Colonic mucosa (tissue), 4 donors: ENCODE results near the gene INAFM1. TPM values are rescaled to one million over a fixed set of nuclear protein-coding genes. Genes with fewer than 3 reads are reported as not detected.
"Not testable (repeated sequence)": the region's sequence is repeated elsewhere in the genome, so short reads cannot be mapped to it uniquely, and the experiment has no call there.

ENCODE experiments used
- DNase-seq: peaks from one replicate; pipeline ENCODE4 v3.0.0-alpha.2; 2020
- H3K27ac ChIP-seq: fragments of 200-600 bp; one replicate; pipeline ENCODE4 v1.8.0; 2021
- H3K27me3 ChIP-seq: fragments of 200-600 bp; one replicate; pipeline ENCODE4 v1.8.0; 2021
- H3K36me3 ChIP-seq: fragments of 200-600 bp; one replicate; pipeline ENCODE4 v1.8.0; 2021
- H3K4me1 ChIP-seq: fragments of 200-600 bp; one replicate; pipeline ENCODE4 v1.8.0; 2021; ENCODE audit warnings: mild to moderate bottlenecking
- H3K4me3 ChIP-seq: fragments of 200-600 bp; one replicate; pipeline ENCODE4 v1.8.0; 2021
- H3K9ac ChIP-seq, 2 donors: one replicate each; pipeline ENCODE4 v1.7.0; 2013; ENCODE audit warnings: control low read depth in 2 of 2, low read depth in 2 of 2, low read length in 2 of 2
- H3K9me3 ChIP-seq: fragments of 200-600 bp; one replicate; pipeline ENCODE4 v1.8.0; 2021
- intact Hi-C: fragments of 100-400 bp; cut with DNase I; formaldehyde crosslinking; loops from one replicate; pipeline ENCODE4 v1.14.1; 2022
- total RNA-seq, 2 donors: library from RNA; stranded (reverse); fragmentation: NEBNext Ultra II Directional in 1 of 2; extraction: Animal tissue kit (Norgen Biotek cat#: 25700) in 1 of 2; gene quantifications; one replicate each; pipeline ENCODE4 v1.2.1, GENCODE V29; 2021
- TF ChIP-seq, protein P1 (sequence below): fragments of 200-600 bp; IDR thresholded peaks from one replicate; pipeline ENCODE4 v1.8.0; 2022; ENCODE audit warnings: antibody characterized with exemption, mild to moderate bottlenecking
- donor health status: healthy.
- donor health status: DM: no; HTN: no; CAD: no.
- donor health status: DM: no; HTN: no; CAD: no.

INAFM1 gene
- total RNA-seq, 2 donors from 2014 or later: 12.8 to 19.6 TPM

DNA sequence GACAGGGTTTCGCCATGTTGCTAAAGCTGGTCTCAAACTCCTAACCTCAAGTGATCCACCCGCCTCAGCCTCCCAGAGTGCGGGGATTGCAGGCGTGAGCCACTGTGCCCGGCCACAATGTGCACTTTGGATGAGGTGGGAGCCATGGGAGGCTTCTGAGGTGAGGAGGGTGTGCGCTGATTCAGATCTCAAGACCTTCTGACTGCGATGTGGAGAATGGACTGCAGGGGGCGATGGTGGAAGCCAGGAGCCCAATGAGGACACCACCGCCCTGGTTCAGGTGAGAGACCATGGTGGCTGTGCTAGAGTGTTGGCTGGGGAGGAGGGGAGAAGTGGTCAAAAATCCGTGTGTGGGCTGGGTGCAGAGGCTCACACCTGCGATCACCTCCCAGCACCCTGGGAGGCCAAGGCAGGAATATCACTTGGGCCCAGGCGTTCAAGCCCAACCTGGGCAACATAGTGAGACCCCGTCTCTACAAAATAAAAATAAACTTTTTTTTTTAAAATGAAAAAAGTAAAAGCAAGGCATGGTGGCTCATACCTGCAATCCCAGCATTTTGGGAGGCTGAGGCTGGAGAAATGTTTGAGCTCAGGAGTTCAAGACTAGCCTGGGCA, 5.6 kb downstream of the INAFM1 start:
- Histone ChIP-seq H3K27ac (no peak overlapping the region), H3K4me1 (peaks cover 3% of the 10 kb centered on the region), H3K4me3 (no peak overlapping the region), H3K36me3 (no peaks in the 10 kb centered on the region), H3K9ac (no peak overlapping the region), H3K9me3 (no peaks in the 10 kb centered on the region), H3K27me3 (no peaks in the 10 kb centered on the region)
- intact Hi-C loops: no loop called here
- TF ChIP-seq, protein P1, sequence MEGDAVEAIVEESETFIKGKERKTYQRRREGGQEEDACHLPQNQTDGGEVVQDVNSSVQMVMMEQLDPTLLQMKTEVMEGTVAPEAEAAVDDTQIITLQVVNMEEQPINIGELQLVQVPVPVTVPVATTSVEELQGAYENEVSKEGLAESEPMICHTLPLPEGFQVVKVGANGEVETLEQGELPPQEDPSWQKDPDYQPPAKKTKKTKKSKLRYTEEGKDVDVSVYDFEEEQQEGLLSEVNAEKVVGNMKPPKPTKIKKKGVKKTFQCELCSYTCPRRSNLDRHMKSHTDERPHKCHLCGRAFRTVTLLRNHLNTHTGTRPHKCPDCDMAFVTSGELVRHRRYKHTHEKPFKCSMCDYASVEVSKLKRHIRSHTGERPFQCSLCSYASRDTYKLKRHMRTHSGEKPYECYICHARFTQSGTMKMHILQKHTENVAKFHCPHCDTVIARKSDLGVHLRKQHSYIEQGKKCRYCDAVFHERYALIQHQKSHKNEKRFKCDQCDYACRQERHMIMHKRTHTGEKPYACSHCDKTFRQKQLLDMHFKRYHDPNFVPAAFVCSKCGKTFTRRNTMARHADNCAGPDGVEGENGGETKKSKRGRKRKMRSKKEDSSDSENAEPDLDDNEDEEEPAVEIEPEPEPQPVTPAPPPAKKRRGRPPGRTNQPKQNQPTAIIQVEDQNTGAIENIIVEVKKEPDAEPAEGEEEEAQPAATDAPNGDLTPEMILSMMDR: peak; percentile 23
- no peak for DNase-seq

DNA sequence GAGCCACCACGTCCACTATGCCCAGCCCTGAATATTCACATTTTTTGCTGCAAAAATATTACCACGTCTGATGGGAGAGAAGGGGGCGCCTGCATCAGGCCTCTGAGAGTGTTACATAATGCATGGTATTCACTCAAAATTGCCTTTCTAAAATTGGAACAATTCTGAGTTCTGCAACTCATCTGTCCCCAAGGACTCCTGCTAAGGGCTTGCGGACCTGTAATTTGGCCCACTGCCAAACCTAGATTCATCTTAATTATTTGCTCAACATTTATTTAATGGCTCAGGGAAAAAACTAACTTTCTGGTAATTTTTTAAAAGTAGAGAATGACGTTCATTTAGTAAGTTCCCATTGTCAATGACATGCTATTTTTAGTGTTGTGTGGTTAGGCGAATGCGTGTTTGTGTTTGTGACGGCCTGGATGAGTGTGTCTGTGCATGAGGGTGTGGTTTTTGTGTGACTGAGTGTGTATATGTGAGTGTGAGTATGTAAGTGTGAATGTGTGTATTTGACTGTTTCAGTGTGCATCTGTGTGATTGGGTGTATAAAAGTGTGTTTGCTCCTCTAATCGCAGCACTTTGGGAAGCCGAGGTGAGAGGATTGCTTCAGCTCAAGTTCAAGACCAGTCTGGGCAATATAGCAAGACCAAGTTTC, 8.8 kb downstream of the INAFM1 start:
- DNase-seq: no peak
- no peak overlapping the region for H3K4me3 ChIP-seq
- no peaks in the 10 kb centered on the region for H3K36me3 ChIP-seq
- H3K9ac ChIP-seq: no peak overlapping the region
- intact Hi-C loops: no loop called here
- H3K4me1 ChIP-seq: no peaks in the 10 kb centered on the region
- TF ChIP-seq, protein P1: no peak
- H3K27ac ChIP-seq: no peak overlapping the region
- no peaks in the 10 kb centered on the region for H3K9me3 ChIP-seq
- H3K27me3 ChIP-seq: no peaks in the 10 kb centered on the region

DNA sequence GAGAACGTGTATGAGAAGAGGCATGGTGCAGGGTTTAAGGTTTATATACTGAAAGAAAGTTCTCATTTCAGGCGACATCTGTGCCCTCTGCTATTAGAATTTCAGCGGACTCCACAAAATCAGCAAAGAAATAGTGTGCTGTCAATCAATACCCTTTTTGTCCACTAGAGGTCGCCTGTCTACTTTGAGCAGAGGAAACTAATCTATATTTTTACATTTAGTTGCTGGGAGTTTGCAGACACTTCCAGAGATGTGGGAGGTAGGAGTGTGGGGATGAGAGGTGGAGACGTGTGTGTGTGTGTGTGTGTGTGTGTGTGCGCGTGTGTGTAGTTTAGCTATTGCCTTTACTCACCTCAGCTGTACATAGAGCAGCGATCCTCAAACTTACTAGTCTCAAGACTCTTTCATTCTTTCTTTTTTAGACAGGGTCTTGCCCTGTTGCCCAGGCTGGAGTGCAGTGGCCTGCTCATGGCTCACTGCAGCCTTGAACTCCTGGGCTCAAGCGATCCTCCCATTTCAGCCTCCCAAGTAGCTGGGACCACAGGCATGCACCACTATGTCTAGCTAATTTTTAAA, 9.7 kb downstream of the INAFM1 start:
- H3K9me3 ChIP-seq: no peaks in the 10 kb centered on the region
- TF ChIP-seq, protein P1: peak; percentile 76

DNA sequence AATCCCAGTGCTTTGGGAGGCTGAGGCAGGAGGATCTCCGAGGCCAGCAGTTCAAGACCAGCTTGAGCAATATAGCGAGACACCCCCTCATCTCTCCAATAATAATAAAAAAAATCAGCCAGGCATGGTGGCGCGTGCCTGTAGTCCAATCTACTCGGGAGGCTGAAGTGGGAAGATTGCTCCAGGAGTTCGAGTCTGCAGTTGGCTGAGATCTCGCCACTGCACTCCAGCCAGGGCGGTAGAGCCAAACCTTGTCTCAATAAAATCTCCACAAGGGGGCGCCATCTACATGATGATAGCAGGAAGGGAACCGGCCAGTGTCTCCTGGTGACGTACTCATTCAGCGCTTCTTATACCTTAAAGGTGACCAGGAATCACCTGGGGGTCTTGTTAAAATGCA, 21.4 kb downstream of the INAFM1 start:
- Histone ChIP-seq H3K9me3 (no peaks in the 10 kb centered on the region), H3K36me3 (no peaks in the 10 kb centered on the region), H3K4me1 (no peaks in the 10 kb centered on the region), H3K4me3 (no peak overlapping the region), H3K27ac (no peak overlapping the region), H3K27me3 (no peaks in the 10 kb centered on the region), H3K9ac (no peak overlapping the region)
- DNase-seq: peak; percentile 90
- intact Hi-C loops: loop anchor here (10.0 kb wide), 1 partner anchor 89 kb away; no protein-coding TSS in a partner anchor
- TF ChIP-seq, protein P1: peak; percentile 64

More for the DNA sequence above, 9.7 kb downstream of the INAFM1 start:
- no peak overlapping the region for H3K4me3 ChIP-seq
- no peaks in the 10 kb centered on the region for H3K4me1 ChIP-seq
- no peaks in the 10 kb centered on the region for H3K27me3 ChIP-seq
- H3K9ac ChIP-seq: no peak overlapping the region
- no peaks in the 10 kb centered on the region for H3K36me3 ChIP-seq
- DNase-seq: peak; percentile 62
- no peak overlapping the region for H3K27ac ChIP-seq
- intact Hi-C loops: no loop called here

DNA sequence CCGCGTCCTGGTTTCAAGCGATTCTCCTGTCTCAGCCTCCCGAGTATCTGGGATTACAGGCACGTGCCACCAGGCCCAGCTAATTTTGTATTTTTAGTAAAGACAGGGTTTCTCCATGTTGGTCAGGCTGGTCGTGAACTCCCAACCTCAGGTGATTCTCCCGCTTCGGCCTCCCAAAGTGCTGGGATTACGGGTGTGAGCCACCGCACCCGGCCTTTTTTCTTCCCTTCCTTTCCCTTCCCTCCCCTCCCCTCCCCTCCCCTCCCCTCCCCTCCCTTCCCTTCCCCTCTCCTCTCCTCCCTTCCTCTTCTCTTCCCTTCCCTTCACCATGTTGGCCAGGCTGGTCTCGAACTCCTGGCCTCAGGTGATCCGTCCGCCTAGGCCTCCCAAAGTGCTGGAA, 26.2 kb downstream of the INAFM1 start:
- H3K9me3 ChIP-seq, H3K4me1 ChIP-seq, H3K9ac ChIP-seq, H3K27ac ChIP-seq, H3K36me3 ChIP-seq, intact Hi-C loops, DNase-seq, H3K27me3 ChIP-seq, H3K4me3 ChIP-seq: not testable (repeated sequence)

DNA sequence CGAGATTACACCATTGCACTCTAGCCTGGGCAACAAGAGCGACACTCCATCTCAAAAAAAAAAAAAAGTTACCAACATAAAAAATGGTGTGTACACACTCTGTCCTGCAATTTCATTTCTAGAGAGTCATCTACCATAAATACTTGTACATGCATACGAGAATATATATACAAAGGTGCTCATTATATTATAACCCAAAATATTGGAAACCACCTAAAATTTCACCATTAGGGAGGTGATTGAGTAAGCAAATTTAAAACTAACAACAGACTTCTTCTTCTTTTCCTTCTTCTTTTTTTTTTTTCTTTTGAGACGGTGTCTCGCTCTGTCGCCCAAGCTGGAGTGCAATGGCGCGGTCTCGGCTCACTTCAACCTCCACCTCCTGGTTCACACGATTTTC, 27.6 kb downstream of the INAFM1 start:
- Histone ChIP-seq H3K9me3 (no peaks in the 10 kb centered on the region), H3K36me3 (no peaks in the 10 kb centered on the region), H3K4me1 (no peaks in the 10 kb centered on the region), H3K4me3 (no peak overlapping the region), H3K27me3 (no peaks in the 10 kb centered on the region), H3K27ac (no peak overlapping the region), H3K9ac (no peak overlapping the region)
- intact Hi-C loops: no loop called here
- no peak for DNase-seq
- TF ChIP-seq, protein P1: no peak
